DMS79 (cell line): ENCODE data around the gene CNNM4.

Source experiments
- DNase-seq: peaks from one replicate; lab custom pipeline; 2025; lab: John Stamatoyannopoulos, UW

Gene CNNM4

DNA sequence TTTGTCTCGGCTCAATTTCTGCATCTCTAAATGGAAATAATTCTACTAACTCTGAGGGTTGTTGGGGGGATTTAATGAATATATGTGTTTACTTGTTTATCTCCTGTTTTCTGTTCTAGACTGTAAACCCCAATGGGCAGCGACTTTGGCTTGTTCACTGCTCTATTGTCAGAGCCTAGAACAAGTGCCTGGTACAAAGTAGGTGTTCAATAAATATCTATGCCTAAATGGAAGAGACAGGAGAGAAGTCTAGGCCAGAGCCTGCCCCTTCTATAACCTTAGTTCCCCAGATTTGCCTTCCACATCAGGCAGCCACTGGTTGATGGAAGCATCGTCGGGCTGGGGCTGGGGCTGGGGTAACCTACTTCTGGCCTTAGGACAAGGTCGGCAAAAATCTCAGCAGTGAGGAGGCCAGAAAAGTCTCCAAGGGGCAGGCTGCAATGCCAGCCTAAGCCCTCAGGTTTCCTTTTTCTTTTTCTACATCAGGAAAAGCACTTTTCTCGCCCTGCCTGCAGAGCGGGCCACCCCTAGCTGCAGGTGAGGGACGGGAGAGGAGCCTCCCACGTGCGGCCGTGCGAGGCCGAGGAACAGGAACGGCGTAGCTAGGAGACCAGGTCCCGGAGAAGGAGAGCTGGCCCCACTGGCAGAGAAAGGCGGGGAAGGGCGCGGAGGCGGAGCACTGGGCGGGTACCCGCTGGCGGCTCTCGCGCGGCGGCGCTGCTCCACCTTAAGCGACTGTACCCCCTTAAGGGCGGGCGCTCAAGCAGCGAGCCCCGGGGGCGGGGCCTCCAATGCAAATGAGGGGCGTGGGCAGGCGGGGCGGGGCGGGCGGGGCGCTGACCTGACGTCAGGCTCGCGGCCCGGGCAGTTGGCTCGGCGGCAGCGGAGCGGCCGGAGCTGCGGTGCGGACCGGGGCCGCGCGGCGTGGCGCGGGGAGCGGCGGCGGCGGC lies at the start of gene CNNM4:
TSS of gene CNNM4 (plus strand) at position 867 of the 950 bp plus-strand sequence. CDS start 98 bp downstream, outside the sequence.
- DNase-seq: peak; percentile 76

DNA sequence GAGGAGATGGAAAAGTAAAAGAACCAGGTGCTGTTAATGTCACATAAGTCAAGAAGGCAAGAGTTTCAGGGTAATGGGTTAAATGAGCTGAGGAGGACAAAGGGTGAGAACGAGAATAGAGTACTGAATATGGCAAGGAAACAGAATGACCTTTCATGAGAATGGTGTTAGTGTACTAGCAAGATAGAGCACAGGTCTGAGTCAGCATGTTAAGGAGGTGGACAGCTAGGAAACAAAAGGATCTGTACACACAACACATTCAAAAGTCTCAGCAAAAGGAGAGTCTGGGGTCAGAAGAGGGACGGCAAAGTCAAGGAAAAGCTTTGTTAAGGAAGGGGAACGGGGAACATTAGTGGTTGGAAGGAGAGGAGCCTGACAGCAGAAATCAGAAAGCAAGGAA lies 49.7 kb upstream of the CNNM4 start:
- DNase-seq: no peak

DNA sequence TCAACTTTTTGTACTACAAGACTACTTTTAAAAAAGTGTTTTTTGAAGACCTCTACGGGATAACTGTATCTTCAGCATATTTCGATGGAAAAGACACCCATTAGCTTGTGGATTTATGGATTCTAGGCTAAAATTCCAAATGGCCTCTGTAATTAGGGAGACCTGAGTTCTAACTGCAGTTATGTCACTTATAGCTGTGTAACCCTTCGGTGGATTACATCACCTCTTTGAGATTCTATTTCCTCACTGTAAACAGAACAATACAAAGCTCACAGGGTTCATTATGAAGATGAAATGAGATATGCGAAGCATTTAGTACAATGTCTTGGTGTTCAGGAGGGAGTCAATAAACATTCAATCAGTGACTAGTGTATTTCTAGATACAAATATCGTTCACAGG lies 45.0 kb upstream of the CNNM4 start:
- no peak for DNase-seq

DNA sequence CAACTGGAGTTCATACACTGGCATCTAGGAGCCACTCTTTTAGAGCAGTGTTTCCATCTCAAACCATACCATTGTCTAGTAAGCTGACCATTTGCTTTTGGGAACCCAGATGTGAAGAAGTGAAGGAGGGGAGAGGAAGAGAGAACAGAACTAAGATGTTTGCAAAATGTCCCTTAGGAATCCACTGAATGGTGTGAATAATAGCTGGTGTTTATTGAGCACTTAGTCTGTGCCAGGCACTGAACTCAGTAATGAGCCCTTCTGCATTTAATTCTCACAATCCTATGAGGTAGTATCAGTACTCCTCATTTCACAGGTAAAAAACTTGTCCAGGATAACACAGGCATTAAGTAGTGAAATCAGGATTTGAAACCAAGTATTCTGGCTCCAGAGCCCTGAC lies 44.3 kb upstream of the CNNM4 start:
- no peak for DNase-seq

DNA sequence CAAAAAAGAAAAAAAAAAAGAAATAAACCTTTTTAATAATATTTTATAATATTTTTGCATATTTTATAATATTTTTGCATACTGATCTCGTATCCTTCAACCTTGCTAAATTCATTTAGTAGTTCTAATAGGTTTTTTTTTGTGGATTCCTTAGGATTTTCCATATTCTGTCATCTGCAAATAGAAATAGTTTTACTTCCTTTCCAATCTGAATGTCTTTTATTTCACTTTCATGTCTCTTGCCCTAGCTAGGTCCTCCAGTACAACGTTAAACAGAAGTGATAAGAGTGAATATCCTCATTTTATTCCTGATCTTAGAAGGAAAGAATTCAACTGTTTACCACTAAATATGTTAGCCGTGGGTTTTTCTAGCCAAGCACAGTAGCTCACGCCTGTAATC lies 34.6 kb upstream of the CNNM4 start:
- DNase-seq: no peak

DNA sequence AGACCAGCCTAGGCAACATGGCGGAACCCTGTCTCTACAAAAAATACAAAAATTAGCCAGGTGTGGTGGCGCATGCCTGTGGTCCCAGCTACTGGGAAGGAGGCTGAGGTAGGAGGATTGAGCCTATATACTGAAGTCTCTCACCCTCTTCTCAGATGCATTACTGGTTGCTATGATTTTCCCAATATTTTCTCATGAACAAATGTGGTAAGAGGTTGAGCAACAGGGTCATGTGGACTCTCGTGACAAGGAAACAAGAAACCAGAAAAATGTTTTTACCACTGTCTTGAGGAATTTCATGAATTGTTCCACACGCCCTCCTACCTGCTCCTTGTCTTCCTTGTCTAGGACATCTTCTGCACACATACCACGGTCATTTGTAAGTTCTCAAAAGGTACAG lies 33.3 kb upstream of the CNNM4 start:
- DNase-seq: no peak

DNA sequence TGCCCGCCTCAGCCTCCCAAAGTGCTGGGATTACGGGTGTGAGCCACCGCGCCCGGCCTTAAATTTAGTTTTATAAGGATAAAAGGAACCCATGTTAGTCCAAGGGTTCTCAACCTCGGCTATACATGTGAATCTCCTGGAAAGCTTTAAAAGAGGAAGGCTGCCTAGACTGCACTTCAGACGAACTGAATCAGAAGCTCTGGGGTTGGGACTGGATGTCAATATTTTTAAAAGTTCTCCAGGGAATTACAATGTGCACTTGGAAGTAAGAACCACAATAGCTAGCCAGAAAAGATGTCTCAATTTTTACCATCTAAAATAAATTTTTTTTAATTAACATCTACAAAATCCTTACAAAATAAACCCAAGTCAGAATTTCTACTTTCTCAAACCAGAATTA lies 31.0 kb upstream of the CNNM4 start:
- DNase-seq: no peak

DNA sequence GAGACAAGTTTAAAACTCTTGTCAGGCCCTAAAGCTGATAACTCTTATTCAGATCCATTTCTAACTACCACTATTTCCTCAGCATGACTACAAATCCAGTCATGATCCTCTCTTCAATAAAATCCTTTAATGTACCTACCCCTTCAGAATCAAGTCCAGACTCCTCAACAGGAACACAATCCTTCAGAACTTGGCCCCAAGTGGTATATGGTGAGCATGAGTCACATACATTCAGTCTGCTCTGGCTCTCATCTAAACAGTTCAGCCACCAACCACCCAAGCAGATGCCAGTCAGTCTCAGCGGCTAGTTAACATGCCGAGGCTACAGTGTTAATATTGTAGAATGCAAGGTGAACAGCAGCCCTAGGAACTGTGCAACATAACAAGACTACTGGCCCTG lies 30.5 kb upstream of the CNNM4 start:
- DNase-seq: no peak

DNA sequence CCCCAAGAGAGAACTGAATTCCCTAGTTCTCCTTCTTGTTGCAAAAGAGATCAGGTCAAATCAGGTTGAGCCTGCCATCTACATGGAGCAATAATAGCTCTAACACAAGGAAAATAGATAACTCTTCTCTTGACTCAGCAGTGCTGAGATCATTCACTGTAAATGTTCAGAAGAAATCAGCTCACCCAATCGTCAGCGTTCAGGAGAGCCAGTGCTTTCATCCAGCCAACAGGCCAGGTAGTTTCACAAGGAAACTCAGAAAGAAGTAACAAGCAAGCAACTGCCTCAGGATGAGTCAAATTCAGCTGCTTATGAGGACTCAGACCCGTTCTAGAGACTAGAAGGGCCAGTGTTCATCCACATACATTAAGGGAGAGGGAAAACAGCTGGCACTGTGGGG lies 26.8 kb upstream of the CNNM4 start:
- no peak for DNase-seq

DNA sequence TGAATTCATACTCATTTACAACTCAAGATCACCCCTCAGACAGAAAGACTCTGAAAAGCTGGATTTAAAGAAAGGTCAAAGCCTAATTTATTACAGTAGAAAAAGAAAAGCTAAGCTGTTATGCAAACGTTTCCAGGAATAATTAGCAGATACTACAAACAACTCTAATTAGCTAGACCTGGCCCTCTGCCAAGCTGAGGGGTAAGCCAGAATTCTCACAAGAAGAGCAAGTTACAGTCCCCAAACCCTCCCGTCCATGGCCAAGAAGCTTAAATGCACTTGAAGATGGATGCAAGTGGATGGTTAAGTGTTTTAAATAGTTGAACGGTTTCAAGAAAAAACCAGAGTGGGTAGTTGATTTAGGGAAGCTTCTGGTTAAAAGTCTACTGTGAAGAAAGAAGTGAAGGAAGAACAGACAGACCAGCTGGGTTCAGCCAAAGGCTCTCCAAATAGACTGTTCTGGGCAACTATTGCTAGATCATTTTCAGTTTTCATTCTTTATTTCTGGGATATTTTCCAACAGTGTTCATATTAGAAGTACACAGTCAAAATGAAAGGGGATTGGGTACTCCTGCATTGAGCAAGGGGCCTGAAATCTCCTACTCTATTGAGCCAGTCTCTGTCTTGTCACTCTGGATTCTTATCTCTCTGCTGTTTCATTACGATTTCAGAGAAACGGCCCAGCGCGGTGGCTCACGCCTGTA lies 25.7 kb upstream of the CNNM4 start:
- DNase-seq: peak; percentile 89

DNA sequence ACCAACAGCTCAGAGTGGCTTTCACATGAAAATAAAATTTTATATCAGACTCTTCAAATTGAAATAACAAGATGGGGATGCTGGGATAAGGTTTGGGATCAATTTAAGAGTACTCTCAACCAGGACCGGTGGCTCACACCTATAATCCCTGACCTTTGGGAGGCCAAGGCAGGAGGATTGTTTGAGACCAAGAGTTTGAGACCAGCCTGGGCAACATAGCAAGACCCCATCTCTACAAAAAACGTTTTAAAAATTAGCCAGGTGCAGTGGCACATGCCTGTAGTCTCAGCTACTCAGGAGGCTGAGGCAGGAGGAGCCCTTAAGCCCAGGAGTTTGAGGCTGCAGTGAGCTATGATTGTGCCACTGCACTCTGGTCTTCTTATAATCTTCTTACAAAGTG lies 23.5 kb upstream of the CNNM4 start:
- DNase-seq: no peak

DNA sequence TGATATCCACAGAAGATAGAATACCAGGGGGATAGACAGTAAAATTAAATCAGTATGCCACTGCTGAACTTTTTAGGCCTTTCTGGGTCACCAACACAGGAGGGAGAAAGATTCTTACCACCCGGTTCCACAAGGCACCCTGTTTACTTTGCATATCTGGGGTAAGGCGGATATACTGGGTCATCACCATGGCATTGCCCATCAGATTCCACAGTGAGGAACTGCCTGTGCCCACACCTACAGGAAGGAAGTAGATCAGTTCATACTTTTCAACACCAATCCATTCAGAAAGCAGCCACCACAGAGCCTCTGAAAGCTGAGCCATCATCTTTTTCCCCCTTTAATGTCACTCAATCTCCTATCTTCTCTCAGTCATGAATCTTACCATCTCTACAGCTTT lies 22.9 kb upstream of the CNNM4 start:
- DNase-seq: no peak

DNA sequence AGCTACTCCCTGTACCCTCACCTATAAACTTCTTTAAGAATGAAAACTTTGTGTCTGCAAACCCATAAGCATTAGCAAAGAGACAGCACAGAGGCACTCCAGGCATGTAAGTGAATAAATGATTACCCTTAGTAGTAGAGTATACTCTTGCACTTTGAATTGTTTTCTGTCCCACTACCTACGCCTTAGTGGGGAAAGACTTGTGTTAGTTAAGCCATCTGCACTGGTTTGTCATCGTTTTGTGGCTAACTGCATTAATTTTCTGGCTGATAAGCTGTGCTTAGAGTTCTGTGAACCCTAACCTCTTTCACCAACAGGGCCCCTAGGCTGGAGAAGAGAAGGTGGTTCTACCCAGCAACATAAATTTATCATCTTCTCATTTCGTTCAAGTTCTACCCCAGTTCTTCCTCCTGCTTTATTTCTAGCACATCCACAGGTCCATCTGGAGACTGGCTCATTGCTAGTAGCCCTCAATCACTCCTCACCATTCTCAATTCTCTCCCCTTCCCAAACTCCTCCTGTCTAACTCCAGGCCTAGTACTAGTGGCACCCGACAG lies 21.5 kb upstream of the CNNM4 start:
- DNase-seq: no peak

DNA sequence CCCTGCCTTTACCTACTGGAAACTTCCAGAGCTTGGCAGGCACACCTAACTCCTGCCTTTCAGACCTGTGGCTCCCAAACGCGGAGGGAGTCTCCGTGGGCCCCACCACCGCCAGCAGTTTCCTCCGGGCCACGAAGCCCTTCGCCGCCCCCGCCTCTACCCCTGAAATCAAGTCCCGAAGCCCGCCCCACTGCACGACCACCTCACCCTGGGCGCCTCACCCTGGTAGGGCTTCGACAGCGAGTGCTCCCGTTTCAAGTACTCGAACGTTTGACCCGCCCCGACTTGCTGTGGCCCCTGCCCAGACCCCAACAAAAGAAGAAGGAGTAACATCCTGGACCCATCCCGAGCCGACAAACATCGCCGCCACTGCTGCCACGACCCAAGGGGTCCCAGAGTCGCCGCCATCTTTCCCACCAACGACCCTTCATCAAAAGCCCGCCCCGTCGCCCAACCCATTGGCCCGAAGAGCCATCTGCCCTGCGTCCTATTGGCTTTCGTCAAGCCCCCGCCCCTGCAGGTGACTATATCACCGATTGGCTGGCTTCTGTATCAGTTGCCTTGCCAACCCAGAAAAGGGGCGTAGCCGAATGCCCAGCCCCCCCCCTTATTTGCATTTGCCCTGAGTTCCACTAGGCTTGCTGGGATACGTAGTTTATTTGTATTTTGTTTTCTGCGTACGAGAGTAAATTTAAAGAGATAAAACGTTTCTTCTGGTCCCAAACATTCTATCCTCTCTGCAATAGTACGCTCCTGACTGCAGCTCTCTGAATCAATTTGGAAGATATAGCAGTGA lies 20.9 kb upstream of the CNNM4 start, which contains the start of gene LMAN2L:
TSS of gene LMAN2L (minus strand) at position 432 of the 796 bp plus-strand sequence. CDS start at position 408, 24 bp downstream.
- DNase-seq: peak; percentile 98

DNA sequence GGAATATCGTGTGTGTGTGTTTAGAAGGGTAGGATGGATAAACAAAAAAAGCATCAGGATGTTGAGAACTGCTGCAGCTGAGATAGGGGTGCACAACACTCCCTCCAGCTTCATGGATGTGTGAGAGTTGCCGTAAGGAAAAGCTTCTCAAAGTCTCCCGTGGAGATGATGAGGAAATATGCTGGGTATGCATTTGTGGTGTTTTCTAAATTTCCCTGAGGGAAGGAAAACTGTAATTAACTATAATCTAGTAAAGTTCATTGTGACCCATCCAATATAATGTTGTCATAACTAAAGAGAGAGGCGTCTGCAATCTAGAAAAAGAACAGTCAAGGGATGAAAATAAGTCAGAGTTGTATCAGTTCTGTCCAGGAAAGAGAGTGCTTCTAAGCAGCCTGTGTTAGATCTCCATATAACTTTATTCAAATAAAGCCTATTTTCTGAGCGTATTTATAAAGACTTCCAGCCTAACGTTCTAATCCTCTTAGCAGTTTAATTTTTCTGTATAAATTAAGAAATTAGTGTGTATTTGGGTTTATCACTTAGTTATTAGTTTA lies 13.6 kb upstream of the CNNM4 start:
- no peak for DNase-seq

DNA sequence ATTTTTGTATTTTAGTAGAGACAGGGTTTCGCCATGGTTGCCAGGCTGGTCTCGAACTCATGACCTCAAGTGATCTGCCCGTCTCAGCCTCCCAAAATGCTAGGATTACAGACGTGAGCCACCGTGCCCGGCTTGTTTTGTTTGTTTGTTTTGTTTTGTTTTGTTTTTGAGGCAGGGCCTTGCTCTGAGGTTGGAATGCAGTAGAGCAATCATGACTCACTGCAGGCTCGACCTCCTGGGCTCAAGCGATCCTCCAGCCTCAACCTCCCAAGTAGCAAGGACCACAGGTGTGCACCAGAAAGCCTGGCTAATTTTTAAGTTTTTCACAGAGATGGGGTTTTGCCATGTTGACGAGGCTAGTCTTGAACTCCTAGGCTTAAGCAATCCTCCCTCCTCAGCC lies 8.9 kb upstream of the CNNM4 start:
- DNase-seq: no peak

DNA sequence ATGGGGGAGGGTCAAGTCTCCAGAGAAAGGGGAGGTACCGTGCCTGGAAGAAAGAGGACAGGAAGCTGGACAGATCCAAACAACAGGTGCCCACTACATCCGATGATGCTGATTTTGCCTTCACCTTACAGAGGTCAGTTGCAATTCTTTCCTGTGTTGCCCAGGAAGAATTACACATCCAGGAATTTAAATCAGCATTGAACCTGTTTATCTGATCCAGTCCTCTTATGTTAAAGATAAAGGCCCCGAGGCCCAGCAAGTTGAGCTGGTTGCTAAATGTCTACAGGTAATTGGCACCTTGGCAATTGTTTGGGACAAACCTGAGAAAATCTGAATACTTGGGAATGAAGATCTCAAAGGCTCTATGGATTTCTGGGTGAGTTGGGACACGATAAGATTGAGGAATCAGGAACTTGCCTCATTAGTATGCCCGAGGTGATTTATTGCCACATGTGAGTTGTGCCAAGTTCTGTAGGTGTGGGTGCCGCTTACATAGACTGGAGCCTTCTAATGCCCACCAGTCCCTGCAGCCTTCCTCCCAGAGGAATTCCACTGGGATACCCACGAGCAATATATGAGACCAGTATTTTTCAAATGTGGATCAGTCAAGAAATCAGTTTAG lies 6.9 kb upstream of the CNNM4 start:
- no peak for DNase-seq

DNA sequence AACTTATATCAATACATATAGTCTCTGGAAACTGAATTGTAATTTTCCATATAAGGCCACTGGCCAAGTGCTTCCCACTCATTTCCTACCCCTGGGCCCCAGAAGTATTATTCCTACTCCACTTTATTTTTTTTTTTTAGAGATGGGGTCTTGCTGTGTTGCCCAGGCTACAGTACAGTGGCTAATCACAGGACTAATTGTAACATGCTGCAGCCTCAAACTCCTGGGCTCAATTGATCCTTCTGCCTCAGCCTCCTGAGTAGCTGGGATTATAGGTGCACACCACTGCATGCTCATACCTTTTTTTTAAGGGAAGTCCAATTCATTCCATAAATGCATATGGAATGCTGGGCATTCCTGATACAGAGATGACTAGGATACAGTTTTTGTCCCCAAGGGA lies 6.4 kb upstream of the CNNM4 start:
- no peak for DNase-seq

DNA sequence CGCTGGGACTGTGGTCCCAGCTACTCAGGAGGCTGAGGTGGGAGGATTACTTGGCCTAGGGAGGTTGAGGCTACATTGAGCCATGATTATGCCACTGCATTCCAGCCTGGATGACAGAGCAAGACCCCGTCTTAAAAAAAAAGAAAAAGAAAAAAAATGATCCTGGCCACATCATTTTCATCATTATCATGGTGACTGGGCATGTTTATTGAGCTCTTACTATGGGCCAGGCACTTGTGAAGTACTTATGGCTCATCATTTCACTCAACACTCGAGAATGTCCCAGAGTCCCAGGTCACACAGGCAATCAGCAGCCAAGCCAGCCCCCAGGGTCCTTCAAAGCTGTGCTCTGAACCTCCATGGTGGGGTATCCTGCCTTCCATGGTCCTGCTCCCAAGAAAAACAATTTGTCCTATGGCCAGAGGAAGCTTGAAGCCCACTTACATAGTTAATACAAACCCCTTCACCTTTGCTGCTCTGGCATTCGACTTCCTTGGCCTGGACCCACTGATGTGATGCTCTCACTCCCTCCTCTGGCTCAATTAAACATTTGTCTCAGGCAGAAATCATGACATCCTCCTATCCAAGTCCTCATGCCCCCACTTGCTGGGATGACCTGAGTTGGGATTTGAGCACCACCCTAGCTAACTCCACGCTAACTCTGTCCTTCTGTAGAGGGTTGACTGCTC lies 3.8 kb upstream of the CNNM4 start:
- no peak for DNase-seq

DNA sequence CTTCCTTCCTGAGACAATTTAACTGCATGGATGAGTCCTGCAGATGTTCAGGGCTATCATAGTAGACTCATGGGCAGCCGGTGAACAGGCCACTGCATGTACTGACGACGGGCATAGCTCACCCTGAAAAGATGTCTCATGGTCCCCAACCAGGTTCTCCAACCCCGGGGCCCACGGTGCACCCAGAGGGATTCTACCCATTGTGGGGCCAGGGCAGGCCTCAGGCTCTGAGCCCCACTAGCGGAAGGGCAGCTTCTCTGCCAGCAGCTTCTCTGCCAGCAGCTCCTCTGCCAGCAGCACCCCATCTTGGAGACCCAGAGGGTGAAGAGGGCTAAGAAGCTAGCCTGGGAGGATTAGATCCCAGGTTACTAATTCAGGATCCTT lies 3.2 kb upstream of the CNNM4 start:
- no peak for DNase-seq

DNA sequence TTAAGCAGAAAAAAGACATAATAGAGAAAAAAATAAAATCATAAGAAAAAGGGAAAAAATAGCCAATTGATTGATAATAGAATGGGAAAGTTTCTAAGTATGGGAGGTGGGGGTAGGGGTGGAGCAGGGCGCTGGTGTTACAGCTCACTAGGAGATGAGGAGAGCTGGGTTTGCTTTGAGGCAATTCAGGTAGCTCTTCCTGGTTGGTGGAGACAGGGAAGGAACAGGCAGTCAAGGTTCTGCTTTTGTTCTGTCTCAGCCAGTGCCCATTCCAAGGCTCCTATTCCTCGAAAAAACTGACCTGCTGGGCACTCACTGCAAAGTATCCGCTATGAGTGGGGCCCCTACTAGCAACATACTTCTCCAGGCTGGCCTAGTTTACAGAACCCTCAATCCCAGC lies 1.7 kb upstream of the CNNM4 start:
- no peak for DNase-seq
